H1 (cell line): ENCODE measurements around the gene NBPF9. TPM values are rescaled to one million over a fixed set of nuclear protein-coding genes. Genes with fewer than 3 reads are reported as not detected.
"Not testable (repeated sequence)": the region's sequence is repeated elsewhere in the genome, so short reads cannot be mapped to it uniquely, and the experiment has no call there.

Experiments used
- CTCF ChIA-PET: fragments of 300-600 bp; sonication (Branson Sonifier 250); formaldehyde crosslinking; loops from one replicate; lab custom pipeline; 2021; ENCODE audit not compliant: partially characterized antibody; lab: Charles Lee
- POLR2A ChIA-PET: fragments of 300-600 bp; sonication (Branson Sonifier 250); formaldehyde crosslinking; loops from one replicate; lab custom pipeline; 2021; ENCODE audit warnings: inconsistent platforms; ENCODE audit not compliant: partially characterized antibody; lab: Charles Lee
- DNase-seq, 2 experiments: peaks; one replicate each; pipeline versions ENCODE4 v3.0.0 to v3.0.0-alpha.2; 2010 to 2022; ENCODE audit warnings: low spot score in 2 of 2, low read depth in 1 of 2, mixed read lengths in 1 of 2
- FAIRE-seq: peaks from 2 replicates; lab custom pipeline; 2011; peaks lifted over from hg19 to GRCh38; lab: Jason Lieb, UNC
- H2AFZ ChIP-seq: 2 replicates; pipeline ENCODE4 v1.8.1; 2012; ENCODE audit warnings: low read length, inconsistent platforms
- H2AK5ac ChIP-seq: 2 replicates; pipeline ENCODE4 v1.6.1; 2013; ENCODE audit warnings: low read depth, low read length
- H2BK120ac ChIP-seq: replicated peaks from 2 replicates; pipeline ENCODE3; 2013; ENCODE audit warnings: low read depth, low read length, inconsistent platforms
- H2BK12ac ChIP-seq: 2 replicates; pipeline ENCODE4 v1.6.1; 2013; ENCODE audit warnings: low read depth, low read length
- H2BK15ac ChIP-seq: 2 replicates; pipeline ENCODE4 v1.6.1; 2013; ENCODE audit warnings: low read length
- H2BK20ac ChIP-seq: 2 replicates; pipeline ENCODE4 v1.6.1; 2013; ENCODE audit warnings: low read length
- H2BK5ac ChIP-seq: 2 replicates; pipeline ENCODE4 v1.6.1; 2013; ENCODE audit warnings: low read depth, low read length
- H3K14ac ChIP-seq: 2 replicates; pipeline ENCODE4 v1.6.1; 2013; ENCODE audit warnings: inconsistent platforms; ENCODE audit not compliant: insufficient read length
- H3K18ac ChIP-seq: 2 replicates; pipeline ENCODE4 v1.6.1; 2013; ENCODE audit warnings: low read length; ENCODE audit errors: extremely low read depth
- H3K23ac ChIP-seq: 2 replicates; pipeline ENCODE4 v1.6.1; 2013; ENCODE audit warnings: inconsistent platforms; ENCODE audit not compliant: insufficient read length
- H3K23me2 ChIP-seq: 2 replicates; pipeline ENCODE4 v1.6.1; 2013; ENCODE audit warnings: low read depth, low read length
- H3K27ac ChIP-seq: 2 replicates; pipeline ENCODE4 v1.6.1; 2011; ENCODE audit warnings: low read depth, low read length, inconsistent platforms
- H3K27me3 ChIP-seq, 4 experiments: replicated peaks in 1 of 4; 1 replicate in 1 of 4; 2 replicates in 3 of 4; pipeline versions ENCODE4 v1.6.1 to v1.8.1; 2011 to 2013; ENCODE audit warnings: low read length in 3 of 4, mild to moderate bottlenecking in 3 of 4, inconsistent platforms in 2 of 4, mixed read lengths in 2 of 4, moderate library complexity in 1 of 4; ENCODE audit not compliant: control insufficient read depth in 3 of 4, insufficient read depth in 3 of 4; ENCODE audit errors: extremely low read depth in 1 of 4
- H3K36me3 ChIP-seq, 4 experiments: 2 replicates each; pipeline versions ENCODE4 v1.6.1 to v1.8.1; 2011 to 2013; ENCODE audit warnings: mild to moderate bottlenecking in 4 of 4, low read length in 3 of 4, moderate library complexity in 2 of 4, control low read depth in 1 of 4, inconsistent platforms in 1 of 4; ENCODE audit not compliant: insufficient read depth in 4 of 4, control insufficient read depth in 2 of 4
- H3K4ac ChIP-seq: replicated peaks from 2 replicates; pipeline ENCODE3; 2013; ENCODE audit warnings: low read length, low read depth, mixed read lengths, inconsistent platforms; ENCODE audit not compliant: insufficient read length
- H3K4me1 ChIP-seq, 4 experiments: replicated peaks in 1 of 4; 1 replicate in 1 of 4; 2 replicates in 3 of 4; pipeline versions ENCODE4 v1.6.1 to v1.8.1; 2011 to 2013; ENCODE audit warnings: low read length in 3 of 4, inconsistent platforms in 2 of 4, mixed read lengths in 1 of 4; ENCODE audit not compliant: insufficient read depth in 4 of 4, control insufficient read depth in 3 of 4
- H3K4me2 ChIP-seq, 2 experiments: 2 replicates each; pipeline versions ENCODE4 v1.6.1 to v1.8.1; 2011 to 2013; ENCODE audit warnings: low read depth in 2 of 2, low read length in 2 of 2, control low read depth in 1 of 2, inconsistent platforms in 1 of 2, mild to moderate bottlenecking in 1 of 2; ENCODE audit not compliant: insufficient read depth in 1 of 2
- H3K4me3 ChIP-seq, 4 experiments: fragments of 200-600, 300-600 bp in 1 of 4; sonication (generic), shearing (Covaris generic), sonication (Bioruptor Twin) in 1 of 4; 2 replicates each; pipeline versions ENCODE4 v1.5.1 to v1.8.1; 2011 to 2016; ENCODE audit warnings: low read length in 4 of 4, low read depth in 3 of 4, control low read depth in 2 of 4, inconsistent platforms in 2 of 4, mild to moderate bottlenecking in 2 of 4, mixed read lengths in 1 of 4, moderate library complexity in 1 of 4; ENCODE audit not compliant: insufficient read depth in 2 of 4; ENCODE audit errors: extremely low read depth in 1 of 4
- H3K56ac ChIP-seq: replicated peaks from 2 replicates; pipeline ENCODE3; 2013; ENCODE audit warnings: low read depth, mild to moderate bottlenecking, mixed read lengths, low read length, inconsistent platforms; ENCODE audit not compliant: insufficient read length
- H3K79me1 ChIP-seq: 2 replicates; pipeline ENCODE4 v1.6.1; 2013; ENCODE audit warnings: low read depth, low read length, control low read depth
- H3K79me2 ChIP-seq, 2 experiments: 2 replicates each; pipeline versions ENCODE4 v1.6.1 to v1.8.1; 2012 to 2013; ENCODE audit warnings: low read length in 2 of 2, mild to moderate bottlenecking in 2 of 2, inconsistent platforms in 1 of 2; ENCODE audit not compliant: insufficient read depth in 2 of 2, control insufficient read depth in 1 of 2
- H3K9ac ChIP-seq, 4 experiments: replicated peaks in 1 of 4; 1 replicate in 1 of 4; 2 replicates in 3 of 4; pipeline versions ENCODE4 v1.6.1 to v1.8.1; 2011 to 2013; ENCODE audit warnings: low read depth in 3 of 4, low read length in 3 of 4, control low read depth in 2 of 4, mild to moderate bottlenecking in 2 of 4, moderate library complexity in 2 of 4, inconsistent platforms in 1 of 4; ENCODE audit errors: extremely low read depth in 1 of 4
- H3K9me3 ChIP-seq, 2 experiments: 2 replicates each; pipeline versions ENCODE4 v1.6.1 to v1.8.1; 2012 to 2013; ENCODE audit warnings: mild to moderate bottlenecking in 2 of 2, moderate library complexity in 2 of 2, control low read depth in 1 of 2, inconsistent platforms in 1 of 2, low read depth in 1 of 2, low read length in 1 of 2, mixed read lengths in 1 of 2; ENCODE audit not compliant: insufficient read depth in 2 of 2
- H4K20me1 ChIP-seq, 2 experiments: replicated peaks in 1 of 2; 2 replicates each; pipeline versions ENCODE3 to v1.8.1; 2011 to 2013; ENCODE audit warnings: inconsistent platforms in 2 of 2, low read length in 2 of 2, mild to moderate bottlenecking in 1 of 2; ENCODE audit not compliant: insufficient read depth in 2 of 2, control insufficient read depth in 1 of 2
- H4K5ac ChIP-seq: 2 replicates; pipeline ENCODE4 v1.6.1; 2013; ENCODE audit warnings: low read length, low read depth, mixed read lengths, inconsistent platforms; ENCODE audit not compliant: insufficient read length
- H4K8ac ChIP-seq: 2 replicates; pipeline ENCODE4 v1.8.0; 2013; ENCODE audit warnings: mild to moderate bottlenecking, moderate library complexity, low read length, inconsistent platforms; ENCODE audit not compliant: insufficient read depth; ENCODE audit errors: extremely low read depth
- H4K91ac ChIP-seq: replicated peaks from 2 replicates; pipeline ENCODE3; 2013; ENCODE audit warnings: low read length, mixed read lengths, inconsistent platforms; ENCODE audit not compliant: insufficient read length
- WGBS, 2 experiments: shearing (Covaris generic) in 1 of 2; methylation state at CpG; one replicate each; pipeline versions ENCODE4 v1.1.6 to v1.1.7; 2013 to 2015; ENCODE audit warnings: low lambda C conversion rate in 2 of 2, mixed read lengths in 2 of 2, inconsistent platforms in 1 of 2, low coverage in 1 of 2, missing lambda C conversion rate in 1 of 2; ENCODE audit not compliant: insufficient replicate concordance in 2 of 2, insufficient coverage in 1 of 2, insufficient read length in 1 of 2; ENCODE audit errors: extremely low coverage in 1 of 2, missing lambda C conversion rate in 1 of 2; 5-methylcytosine and 5-hydroxymethylcytosine counted together
- polyA plus RNA-seq, 7 experiments: library from polyadenylated mRNA; depleted of rRNA in 3 of 7; stranded (reverse) in 5 of 7; unstranded in 2 of 7; fragments of >200 nt in 5 of 7; fragments of 200-250 nt in 2 of 7; gene quantifications; 1 replicate in 5 of 7; 2 replicates in 1 of 7; 4 replicates in 1 of 7; pipeline versions ENCODE4 v1.2.1 to v1.2.3, GENCODE V29; 2011 to 2013; ENCODE audit warnings: missing spikeins in 2 of 7, mixed read lengths in 2 of 7
- total RNA-seq: library from RNA; stranded (reverse); fragmentation: NEBNext Ultra II Directional; extraction: Animal tissue kit (Norgen Biotek cat#: 25700); gene quantifications from 2 replicates; pipeline ENCODE4 v1.2.1, GENCODE V29; 2021

Gene NBPF9
- total and polyA plus RNA-seq, 2 of the 8 experiments (the other 6 are each of a cell fraction or from before 2014, with no cell fraction given): 3.1 to 3.7 TPM

DNA sequence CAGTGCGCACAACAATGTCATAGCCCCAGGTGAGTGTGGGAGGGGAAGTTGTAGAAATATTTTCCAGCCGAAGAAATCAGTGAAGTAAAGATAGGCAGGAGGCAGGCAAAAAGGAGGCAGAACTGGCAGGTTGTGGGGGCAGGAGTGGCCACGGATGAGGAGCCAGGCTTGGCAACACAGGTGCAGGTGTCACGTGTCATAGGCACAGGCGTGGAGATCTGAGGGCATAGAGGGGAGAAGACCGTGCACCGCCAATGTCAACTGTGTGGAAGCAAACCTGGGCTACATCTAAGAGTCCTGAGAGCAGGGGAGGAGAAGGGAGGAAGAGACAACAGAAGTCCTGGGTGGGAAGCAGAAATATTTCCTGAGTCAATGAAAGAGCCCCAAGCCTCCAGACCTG lies 27.6 kb upstream of the NBPF9 start:
- H2AFZ ChIP-seq, H3K4me2 ChIP-seq, H3K4ac ChIP-seq, H3K79me2 ChIP-seq, DNase-seq, H4K20me1 ChIP-seq, POLR2A ChIA-PET, H2BK15ac ChIP-seq, H2AK5ac ChIP-seq, H2BK20ac ChIP-seq, H3K79me1 ChIP-seq, H3K4me1 ChIP-seq, H3K23ac ChIP-seq, H3K23me2 ChIP-seq, H3K9me3 ChIP-seq, H3K4me3 ChIP-seq, H4K91ac ChIP-seq, H2BK5ac ChIP-seq, H3K36me3 ChIP-seq, H3K9ac ChIP-seq, CTCF ChIA-PET, H3K14ac ChIP-seq, H2BK12ac ChIP-seq, H3K27ac ChIP-seq, H3K27me3 ChIP-seq, H4K8ac ChIP-seq, H3K56ac ChIP-seq, FAIRE-seq, H2BK120ac ChIP-seq, H4K5ac ChIP-seq, H3K18ac ChIP-seq: not testable (repeated sequence)
- WGBS, 2 experiments: 88% methylated on average over 5 of the region's 7 CpGs; no CpG with 5 or more reads in 1 of the 2 experiments

DNA sequence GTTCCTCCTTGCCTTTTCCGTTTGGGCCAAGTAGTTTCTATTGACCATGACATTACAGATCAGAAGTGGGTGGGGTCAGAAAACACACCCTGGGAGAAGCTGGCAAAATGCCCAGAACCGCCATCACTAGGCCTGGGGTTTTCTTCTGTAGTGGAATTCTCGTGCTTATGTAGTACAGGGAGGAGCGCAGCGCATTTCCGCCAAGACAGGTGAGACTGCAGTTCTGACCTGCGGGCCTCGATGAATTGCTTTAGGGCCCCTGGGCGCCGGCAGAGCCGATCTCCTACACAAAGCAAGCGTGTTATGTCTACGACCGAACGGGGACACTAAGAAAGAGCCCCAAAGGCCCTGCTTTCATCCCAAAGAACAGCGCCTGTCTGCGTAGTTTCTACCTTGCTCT lies 25.9 kb upstream of the NBPF9 start:
- no CpG with 5 or more reads among the region's 17 CpGs for WGBS, 2 experiments
- H2BK15ac ChIP-seq, H3K79me2 ChIP-seq, H3K18ac ChIP-seq, H3K14ac ChIP-seq, DNase-seq, H3K4me3 ChIP-seq, H3K79me1 ChIP-seq, H4K8ac ChIP-seq, H2BK120ac ChIP-seq, H4K20me1 ChIP-seq, FAIRE-seq, H3K9ac ChIP-seq, H2BK12ac ChIP-seq, H3K4ac ChIP-seq, H2BK20ac ChIP-seq, H4K91ac ChIP-seq, H4K5ac ChIP-seq, H3K27ac ChIP-seq, H3K27me3 ChIP-seq, H2AFZ ChIP-seq, H3K56ac ChIP-seq, H3K23ac ChIP-seq, H2BK5ac ChIP-seq, H3K23me2 ChIP-seq, H3K9me3 ChIP-seq, H3K36me3 ChIP-seq, CTCF ChIA-PET, H3K4me2 ChIP-seq, POLR2A ChIA-PET, H3K4me1 ChIP-seq, H2AK5ac ChIP-seq: not testable (repeated sequence)
